NCI-H345 treated with DMSO at 0.1 percent for 48 hours (cell line): ENCODE measurements around the gene FAM3B.
"Not testable (repeated sequence)": the region's sequence is repeated elsewhere in the genome, so short reads cannot be mapped to it uniquely, and the experiment has no call there.

ENCODE experiments used
- DNase-seq: peaks from one replicate; lab custom pipeline; 2025; ENCODE audit not compliant: unreplicated experiment; lab: John Stamatoyannopoulos, UW

The FAM3B gene

DNA sequence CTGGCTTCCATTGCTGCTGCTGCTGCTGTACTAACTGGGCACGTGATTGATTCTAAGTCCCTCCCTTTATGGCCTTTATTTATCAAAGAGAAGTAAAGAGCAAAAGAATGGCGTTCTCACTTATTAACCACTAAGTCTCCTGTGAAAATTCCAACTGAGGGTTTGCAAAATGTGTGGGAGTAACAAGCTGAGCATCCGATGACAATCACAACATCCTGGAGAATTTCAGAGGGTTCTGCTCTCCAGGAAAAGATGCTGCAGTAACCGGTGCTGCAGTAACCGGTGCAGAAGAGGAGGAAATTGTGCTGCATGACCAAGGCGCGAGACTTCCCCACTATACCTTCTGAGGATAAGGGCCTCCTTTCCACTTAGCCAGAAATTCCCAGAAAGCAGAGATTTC, 32.5 kb downstream of the FAM3B start:
- no peak for DNase-seq

DNA sequence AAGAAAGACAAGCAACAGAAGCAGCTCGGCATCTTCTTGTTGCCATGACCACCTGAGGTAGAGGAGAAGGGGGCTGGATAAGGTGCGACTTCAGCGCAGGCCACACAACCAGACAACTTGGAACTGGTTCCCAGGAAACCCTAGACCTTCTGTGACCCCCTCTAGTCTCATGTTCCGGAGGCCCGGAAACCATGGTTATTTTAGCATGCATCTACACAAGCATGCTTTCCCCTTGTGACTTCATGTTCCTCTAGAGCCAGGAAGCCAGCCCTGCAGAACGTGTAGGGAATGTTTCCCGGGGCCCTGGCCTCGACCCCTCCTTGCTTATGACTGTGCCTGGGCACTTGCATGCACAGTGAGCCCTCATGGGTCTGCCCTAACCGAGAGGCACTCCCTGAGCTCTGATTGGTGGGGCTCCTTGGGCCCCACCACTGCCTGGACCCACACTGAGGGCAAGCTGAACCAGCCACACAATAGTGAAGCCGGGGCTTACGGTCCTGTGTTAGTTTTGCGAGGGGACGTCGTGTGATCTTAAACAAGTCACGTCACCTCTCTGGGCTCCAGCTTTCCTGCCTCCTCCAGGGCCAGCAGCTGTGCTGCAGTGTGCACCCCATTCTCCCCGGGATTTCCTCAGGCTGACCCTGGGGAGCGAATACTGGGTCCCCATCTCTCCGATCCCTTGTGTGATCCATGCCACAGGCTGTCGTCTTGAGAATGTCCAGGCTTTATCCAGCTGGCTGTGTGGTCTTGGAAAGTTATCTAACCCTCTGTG, 33.2 kb downstream of the FAM3B start:
- DNase-seq: no peak

DNA sequence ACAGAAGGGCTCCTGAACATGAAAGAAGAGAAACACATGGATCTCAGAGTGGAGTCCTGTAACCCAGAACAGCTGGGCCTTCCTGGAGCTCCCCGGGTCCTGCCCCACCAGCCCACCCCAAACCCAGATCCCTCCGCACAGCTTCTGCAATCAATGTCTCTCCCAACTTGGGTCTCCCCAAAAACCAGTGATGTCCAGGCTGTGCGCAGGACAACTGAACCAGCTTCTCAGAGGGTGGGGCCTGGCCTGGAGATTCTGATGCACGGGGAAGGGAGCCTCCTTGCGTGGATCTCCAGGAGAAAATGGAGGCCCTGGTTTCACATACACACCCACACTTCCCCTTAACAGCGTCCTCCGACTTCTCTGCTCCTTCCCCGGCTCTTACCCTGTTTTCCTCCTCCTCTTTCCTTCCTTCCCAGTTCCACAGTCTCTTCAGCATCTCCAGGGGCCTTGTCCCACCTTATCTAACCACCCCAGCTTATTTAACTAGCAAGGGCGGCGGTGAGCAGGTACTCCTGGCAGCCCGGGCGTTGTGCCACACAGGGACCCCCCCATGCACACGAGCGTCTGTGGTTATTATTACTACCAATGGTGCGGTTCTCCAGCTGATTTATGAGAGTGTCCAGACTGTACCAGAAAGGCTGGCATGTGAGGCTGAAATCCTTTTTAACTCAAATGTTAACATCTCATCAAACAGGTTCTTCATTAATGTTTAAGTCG, 34.0 kb downstream of the FAM3B start:
- DNase-seq: no peak

DNA sequence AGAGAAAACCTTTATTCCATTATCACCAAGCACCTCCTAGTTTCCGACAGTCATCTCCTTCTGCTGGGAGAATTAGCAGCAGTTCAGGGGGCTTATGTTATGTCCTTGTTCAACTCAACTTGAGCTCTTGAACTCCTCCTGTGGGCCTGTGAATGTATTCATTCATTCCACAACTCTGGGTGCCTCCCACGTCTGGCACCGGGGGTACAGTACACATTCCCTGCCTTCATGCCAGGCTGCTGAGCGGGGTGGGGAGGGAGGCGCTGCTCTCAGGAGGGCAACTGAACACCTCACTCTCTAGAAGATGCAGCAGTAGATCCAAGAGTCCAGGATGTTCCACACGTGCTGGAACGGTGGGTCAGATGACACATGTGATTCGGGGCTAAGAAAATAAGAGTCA, 40.9 kb downstream of the FAM3B start:
- no peak for DNase-seq

DNA sequence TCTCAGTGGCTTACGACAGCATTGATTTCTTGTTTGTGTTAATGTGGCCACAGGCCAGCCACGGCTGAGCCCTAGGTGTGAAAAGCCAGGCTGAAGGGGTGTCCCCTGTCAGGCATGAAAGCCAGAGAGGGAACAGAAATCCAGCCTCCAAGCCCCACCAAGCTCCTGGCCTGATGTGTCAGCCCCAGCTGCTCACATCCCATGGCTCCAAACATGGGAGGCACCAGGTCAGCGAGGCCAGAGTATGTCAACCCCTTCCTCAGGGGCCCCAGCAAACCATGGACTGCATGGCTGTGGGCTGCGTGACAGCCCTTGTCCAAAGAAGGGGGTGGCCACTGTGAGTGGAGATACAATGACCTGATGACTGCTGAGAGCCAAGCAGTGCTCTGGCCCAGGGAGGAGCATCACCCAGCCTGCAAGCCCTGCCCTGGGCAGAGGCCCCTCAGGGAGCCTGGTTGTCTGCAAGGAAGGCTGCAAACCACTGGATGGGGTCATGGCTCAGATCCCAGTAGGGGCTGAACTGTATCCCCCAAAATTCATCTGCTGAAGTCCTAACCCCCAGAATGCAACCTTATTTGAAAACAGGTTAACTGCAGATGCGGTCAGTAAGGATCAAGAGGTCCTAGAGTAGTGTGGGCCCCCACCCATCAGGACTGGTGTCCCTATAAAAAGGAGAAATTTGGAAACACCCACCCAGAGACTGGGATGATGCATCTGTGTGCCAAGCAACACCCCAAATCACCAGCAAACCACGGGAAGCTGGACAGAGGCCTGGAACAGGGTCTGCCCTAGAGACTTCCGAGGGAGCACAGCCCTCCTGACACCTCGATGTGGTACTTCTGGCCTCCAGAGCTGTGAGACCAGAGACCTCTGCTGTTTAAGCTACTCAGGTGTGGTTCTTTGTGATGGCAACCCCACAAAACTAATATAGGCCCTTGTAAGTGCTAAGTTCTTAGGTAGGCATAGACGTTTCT, 41.9 kb downstream of the FAM3B start:
- DNase-seq: no peak

DNA sequence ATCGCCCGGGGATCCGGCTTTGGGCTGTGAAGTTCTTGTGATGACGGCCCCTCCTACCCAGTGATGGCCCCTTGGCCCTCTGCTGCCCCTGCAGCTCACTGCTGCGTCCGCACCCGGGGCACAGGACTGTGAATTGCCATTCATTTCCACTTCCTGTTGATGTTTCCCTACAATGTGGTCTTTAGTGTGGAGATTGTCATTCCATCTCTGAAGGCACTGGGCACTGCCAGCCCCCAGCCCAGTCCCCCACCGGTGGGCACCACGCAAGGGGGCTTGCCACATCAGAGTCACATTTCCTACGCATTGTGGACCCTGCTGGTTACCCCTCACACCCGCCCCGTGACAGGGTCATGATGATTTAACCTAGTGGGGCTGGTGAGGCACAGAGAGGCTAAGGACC, 42.7 kb downstream of the FAM3B start:
- DNase-seq: no peak

DNA sequence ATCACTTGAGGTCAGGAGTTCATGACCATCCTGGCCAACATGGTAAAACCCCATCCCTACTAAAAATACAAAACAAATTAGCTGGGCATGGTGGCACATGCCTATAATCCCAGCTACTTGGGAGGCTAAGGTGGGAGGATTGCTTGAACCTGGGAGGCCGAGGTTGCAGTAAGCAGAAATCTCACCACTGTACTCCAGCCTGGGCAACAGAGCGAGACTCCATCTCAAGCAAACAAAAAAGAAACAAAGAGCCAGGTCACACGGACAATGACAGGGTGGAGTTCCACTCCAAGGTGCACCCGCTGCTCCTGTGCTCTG, 43.1 kb downstream of the FAM3B start:
- DNase-seq: not testable (repeated sequence)

DNA sequence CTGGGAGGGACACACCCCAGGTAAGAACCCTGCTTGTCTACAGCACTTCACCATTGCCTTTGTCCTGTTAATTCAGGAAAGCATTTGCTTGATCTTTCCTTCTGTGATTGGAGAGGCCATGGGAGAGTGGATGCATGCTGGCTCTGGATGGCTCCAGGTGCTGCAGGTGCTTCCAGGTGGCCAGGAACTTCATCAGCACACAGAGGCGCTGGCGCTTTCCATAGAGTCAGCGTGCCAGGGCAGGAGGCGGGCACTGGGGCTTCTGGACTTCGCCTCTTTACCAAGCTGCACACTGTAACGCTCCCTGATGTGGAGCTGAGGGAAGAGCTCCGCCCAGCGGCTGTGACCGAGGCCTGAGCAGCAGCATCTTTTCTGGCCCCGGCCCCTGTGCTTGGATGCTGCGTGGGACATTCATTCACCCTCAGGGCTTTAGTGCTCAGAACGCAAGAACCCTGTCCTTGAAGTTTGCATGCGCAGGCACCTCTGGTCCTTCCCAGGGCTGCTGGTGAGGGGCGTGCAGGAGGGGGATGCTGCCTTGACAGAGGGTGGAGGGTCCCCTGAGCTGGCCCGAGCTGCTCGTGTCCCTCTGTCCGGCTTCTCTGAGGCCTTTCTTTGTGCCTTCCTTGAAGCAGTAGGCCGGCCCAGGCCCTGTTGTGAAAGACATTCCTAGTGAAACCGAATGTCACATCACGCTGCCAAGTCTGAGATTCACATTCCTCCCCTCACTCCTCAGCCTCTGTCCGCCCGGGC, 43.6 kb downstream of the FAM3B start:
- DNase-seq: peak; percentile 88

DNA sequence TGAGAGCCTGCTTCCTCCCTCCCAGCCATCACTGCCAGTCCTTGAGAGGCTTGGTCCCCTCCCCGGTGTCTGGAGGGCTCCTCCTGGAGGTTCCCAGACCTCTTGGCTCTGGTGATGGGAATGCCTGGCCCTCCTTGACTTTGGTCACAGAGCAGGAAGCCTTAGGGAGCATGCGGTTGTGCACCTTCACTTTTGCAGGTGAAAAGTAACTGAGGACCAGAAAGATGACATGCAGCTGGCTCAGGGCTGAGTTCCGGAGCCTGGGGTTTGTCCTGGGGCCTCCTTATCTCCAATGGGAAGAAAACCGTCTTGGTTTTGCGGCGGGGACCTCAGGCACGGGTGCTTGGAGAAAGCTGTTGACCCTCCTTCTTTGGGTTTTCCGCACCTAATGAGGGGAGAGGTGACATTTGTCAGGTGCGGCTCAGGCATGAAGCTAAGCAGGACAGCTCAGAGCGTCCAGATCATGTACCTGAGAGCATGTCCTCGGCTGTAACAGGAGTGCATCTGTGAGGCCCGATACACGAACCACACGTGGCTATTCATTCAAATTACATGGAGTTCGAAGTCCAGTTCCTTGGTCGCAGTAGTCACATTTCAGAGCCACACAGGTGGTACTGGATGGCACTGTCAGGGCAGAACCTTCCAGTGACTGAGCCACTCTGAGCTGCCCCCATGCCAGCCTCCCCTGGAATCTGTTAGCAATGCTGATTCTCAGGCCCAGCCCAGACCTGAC, 44.6 kb downstream of the FAM3B start:
- DNase-seq: no peak

DNA sequence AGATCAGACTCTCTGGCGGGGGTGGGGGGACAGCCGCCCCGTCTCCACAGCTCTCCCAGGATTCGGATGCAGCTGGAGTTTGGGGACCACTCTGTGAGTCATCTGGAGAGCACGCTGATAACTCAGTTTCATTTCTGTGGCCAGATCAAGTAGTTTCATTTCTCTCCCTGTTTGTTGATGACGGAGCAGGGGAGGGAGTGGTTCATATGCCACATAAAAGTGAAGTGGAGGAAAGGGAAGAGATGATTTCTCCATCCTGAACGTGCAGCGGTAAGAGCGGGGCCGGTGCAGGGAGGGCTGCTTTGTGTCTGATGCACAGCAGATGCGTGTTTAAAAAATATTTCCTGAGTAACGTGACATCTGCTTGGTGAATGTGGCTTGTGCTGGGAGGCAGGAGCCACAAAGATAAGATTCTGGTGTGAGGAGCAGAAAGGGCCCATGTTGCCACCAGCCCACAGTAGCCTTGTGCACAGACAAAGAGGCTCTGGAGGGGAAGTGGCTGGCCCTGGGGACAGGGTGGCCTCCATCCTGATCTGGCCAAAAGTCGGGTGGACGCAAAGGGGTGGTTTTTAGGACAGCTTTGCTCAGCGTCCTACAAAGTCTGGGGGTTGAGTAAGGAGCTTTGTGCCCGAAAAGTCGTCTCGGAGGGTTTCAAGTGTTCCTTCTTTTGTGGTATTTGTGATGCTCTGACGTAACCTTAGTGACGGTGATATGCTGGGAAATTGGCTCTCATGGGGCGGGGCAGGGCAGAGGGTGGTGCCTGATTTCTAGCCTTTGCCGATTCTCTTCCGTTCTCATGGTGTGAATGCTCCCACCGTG, 45.4 kb downstream of the FAM3B start, which contains the start of gene MX2:
MX2 (plus strand) TSS at position 242 of the 819 bp plus-strand sequence. CDS start 14,880 bp downstream, outside the sequence.
- no peak for DNase-seq

DNA sequence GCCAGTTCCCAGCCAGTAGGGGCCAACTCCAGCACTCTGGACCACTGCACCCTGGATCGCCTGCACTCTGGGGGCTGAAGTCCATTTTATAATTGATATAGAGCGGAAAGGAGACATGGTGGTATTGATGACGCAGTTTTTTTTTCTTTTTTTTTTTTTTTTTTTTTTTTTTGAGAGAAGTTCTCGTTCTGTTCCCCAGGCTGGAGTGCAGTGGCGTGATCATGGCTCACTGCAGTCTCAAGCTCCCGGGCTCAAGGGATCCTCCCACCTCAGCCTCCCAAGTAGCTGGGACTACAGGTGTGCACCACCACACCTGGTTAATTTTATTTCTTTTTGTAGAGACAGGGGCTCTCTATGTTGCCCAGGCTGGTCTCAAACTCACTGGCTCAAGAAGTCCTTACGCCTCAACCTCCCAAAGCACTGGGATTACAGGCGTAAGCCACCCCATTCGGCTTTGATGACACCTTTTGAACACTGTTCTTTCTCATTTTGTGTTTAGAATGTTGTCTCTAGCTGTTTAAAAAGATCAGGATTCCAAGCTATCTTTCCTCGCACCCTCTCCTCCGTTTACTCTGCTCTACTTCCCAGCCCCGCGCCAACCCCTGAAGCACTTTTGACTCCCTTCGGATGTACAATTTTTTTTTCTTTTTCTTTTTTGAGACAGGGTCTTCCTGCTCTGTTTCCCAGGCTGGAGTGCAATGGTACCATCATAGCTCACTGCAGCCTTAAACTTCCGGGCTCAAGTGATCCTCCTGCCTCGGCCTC, 46.2 kb downstream of the FAM3B start:
- DNase-seq: no peak

DNA sequence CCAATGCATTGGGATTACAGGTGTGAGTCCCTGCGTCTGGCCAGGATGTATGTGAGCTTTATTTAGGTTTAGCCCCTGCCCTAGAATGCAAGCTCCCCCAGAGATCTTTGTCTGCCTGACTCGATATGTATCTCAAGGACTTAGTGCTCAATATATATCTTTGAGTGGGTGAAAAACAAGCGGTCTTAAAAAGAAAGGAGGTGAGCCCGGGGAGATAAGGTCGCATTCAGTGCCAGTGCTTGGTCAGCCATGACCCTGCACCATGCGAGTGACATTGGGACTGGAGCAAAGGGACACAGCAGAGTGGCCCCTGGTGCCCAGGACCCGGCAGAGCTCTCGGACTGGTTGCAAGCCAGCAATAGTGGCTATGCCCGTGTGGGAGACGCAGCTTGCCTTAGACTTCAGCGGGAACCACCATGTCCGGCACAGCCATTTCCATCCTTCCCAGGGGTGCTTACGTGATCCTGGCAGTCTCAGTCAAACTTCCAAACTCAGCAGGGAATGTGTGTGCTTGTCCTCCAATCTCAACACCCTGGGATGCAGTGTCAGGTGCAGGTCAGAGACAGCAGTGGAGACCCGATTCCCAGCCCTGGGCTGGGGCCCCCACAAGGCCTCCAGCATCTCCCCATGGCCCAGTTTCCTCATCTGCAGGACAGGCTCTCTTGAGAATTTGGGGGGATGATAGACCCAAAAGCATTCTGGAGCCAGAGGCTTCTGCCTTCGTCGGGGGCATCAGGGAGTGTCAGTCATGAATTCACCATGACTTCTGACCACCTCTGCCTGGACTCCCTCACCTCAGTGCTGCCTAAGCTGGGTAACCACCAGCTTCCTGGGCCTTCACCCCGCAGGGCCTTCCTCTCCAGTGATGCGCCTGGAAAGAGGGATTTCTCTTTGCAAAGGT, 47.0 kb downstream of the FAM3B start:
- DNase-seq: no peak

DNA sequence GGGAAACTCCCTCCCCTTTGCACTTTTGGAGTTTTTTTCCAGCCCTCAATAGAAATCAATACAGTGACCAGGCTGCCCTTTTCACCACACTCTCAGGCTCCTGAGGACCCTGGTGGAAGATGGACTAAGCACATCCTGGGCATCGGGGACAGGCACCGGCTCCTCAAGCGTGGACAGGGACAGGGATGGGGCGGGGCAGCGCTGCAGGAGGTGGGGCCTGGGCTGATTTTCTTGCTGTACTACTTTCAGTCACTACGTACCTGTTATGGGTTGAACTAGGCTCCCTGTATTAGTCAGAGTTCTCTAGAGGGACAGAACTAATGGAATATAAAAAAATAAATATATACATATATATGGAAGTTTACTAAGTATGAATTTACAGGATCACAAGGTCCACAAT, 47.7 kb downstream of the FAM3B start:
- DNase-seq: no peak

DNA sequence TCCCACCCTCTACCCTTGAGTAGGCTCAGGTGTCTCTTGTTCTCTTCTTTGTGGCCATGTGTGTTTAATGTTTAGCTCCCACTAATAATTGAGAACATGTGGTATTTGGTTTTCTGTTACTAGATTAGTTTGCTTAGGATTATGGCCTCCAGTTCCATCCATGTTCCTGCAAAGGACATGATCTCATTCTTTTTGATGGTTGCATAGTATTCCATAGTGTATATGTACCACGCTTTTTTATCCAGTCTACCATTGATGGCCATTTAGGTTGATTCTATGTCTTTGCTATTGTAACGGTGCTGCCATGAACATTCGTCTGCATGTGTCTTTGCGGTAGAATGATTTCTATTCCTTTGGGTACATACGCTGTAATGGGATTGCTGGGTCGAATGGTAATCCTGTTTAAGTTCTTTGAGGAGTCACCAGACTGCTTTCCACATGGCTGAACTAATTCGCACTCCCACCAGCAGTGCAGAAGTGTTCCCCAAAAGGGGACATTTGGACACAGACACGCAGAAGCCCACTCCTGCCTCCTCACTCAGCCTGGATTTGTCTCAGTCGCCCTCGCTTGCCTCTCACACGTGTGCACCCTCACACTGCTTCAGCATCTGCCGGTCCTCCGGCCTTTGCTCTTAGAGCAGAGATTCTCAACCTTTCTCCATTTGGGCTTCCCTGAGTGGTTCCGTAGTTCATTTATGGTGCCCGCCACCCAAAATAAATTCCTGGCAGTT, 48.9 kb downstream of the FAM3B start:
- DNase-seq: no peak

DNA sequence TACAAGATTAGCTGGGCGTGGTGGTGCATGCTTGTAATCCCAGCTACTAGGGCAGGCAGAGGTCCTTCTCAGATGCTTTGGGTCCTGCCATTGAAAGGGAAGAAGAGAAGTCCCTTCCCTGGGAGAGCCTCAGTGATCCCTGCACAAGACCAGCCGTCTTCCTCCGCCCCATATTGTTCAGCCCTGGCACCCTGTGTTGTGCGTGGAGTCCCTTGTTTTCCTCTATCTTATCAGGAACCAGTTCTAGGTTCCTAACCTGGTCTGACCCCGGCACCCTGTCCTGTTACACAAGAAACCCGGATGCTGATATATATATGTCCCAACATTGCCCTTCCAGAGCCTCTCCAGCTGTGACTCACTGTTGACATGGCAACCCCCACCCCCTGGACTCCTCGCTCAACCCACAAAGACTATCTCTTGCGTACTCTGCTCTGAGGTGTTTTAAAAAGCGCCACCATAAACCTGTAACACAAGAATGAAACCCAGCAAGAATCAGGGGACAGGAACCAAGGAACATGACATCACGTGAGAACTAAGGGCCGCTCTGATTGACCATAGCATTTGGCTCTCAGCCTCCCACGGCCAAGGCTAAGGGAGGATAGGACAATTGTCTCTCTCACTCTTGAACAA, 50.0 kb downstream of the FAM3B start:
- DNase-seq: no peak

DNA sequence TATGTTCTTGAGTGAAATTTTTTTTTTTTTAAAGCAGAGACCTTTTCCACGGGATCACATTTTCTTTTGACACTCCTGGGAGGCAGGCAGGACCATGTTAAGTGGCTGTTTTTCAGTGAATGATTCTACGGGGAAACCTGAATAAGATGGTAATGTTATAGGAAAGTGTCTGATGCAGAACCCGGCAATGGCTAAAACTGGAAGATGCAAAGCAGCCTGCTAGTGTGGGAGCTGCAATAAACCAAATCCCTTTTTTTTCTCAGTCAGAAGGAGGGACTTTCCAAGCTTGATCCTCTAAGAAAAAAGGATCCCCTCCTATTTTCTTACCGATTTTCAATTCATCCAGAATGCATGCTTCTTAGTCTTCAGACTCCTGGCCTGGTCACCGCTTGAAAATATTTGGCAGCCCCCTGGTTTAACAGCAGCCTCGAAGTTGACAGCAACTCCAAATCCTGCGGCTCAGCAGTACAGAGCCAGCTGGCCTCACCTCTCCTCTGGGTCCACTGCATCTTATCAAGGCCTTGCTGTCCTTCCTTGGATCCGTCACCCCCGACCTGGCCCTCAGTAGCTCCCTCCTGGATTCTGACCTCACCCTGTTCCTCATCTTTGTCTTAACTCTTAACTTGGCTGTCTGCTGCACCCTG, 50.8 kb downstream of the FAM3B start:
- no peak for DNase-seq
